ENCODE results near the gene ORMDL2.
A peak's percentile ranks its signal among the peaks of the same experiment; 100 is the strongest.

The ORMDL2 gene

DNA sequence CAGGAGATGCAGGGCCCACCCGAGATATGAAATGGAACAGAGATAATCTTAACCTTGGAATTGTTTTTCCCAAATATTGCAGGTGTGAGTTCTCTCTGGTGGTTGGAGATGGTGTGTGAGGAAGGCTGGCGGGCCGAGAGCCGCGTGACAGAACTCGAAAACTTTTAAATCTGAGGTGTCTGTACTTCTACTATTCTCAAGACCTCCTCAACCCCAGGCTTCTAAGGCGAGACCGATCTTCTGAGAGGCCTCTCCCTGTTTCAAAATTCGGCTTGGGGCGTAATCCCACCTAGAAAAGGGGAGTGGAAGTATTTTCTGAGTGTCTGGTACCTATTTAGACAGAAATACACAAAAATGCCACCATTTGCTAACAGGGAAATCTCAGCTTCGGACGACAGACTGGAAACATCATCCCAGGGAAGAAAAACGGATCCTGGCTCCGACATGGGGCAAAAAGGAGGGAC lies 928 bp upstream of the ORMDL2 start:
- TF ChIP-seq, protein P1, sequence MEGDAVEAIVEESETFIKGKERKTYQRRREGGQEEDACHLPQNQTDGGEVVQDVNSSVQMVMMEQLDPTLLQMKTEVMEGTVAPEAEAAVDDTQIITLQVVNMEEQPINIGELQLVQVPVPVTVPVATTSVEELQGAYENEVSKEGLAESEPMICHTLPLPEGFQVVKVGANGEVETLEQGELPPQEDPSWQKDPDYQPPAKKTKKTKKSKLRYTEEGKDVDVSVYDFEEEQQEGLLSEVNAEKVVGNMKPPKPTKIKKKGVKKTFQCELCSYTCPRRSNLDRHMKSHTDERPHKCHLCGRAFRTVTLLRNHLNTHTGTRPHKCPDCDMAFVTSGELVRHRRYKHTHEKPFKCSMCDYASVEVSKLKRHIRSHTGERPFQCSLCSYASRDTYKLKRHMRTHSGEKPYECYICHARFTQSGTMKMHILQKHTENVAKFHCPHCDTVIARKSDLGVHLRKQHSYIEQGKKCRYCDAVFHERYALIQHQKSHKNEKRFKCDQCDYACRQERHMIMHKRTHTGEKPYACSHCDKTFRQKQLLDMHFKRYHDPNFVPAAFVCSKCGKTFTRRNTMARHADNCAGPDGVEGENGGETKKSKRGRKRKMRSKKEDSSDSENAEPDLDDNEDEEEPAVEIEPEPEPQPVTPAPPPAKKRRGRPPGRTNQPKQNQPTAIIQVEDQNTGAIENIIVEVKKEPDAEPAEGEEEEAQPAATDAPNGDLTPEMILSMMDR (conservative IDR thresholded peaks at IDR 0.05): no peak
- peak overlapping the region; percentile 91 for H3K27ac ChIP-seq

DNA sequence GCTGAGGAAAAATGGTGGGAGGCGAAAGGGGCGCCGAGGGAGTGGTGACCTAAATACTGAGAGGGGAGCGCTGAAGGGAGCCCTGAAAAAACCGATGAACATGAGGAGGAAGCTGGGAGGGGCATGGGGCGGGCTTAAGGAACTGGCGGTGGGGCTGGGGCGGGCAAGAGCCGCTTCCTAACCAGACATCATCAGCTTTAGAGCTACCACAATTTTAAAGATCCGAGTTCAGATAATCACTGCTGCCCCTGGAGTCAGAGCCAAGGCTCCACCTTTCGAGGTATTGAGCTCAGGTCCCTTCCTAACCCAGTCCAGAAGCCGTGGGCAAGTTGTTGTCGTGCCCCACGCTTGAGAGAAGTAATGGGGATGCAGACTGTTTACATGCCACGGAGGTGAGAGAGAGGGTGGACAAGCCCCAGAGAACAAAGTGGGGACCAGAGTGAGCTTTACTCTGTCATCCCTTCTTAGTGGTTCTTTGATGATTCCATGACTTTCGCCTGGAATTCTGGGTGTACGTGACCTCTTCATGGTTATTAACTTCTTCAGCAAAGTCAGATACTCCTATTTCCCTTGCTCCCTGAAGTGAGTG lies 393 bp downstream of the ORMDL2 start:
- TF ChIP-seq, protein P1 (conservative IDR thresholded peaks at IDR 0.05): no peak
- H3K27ac ChIP-seq: peak overlapping the region; percentile 91

DNA sequence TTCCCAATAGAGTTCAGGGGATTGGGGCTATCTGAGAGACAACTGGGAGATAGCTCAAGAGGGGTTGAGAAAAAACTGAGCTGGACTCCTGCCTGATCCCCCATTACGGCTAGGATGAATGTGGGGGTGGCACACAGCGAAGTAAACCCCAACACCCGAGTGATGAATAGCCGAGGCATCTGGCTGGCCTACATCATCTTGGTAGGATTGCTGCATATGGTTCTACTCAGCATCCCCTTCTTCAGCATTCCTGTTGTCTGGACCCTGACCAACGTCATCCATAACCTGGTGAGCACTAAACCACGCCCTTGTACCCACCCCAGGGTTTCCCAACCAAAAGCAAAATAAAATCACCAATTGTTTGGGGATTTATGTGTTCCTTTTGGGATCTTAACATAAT lies 1.0 kb downstream of the ORMDL2 start:
- H3K27ac ChIP-seq: peak overlapping the region; percentile 91
- TF ChIP-seq, protein P1 (conservative IDR thresholded peaks at IDR 0.05): no peak

DNA sequence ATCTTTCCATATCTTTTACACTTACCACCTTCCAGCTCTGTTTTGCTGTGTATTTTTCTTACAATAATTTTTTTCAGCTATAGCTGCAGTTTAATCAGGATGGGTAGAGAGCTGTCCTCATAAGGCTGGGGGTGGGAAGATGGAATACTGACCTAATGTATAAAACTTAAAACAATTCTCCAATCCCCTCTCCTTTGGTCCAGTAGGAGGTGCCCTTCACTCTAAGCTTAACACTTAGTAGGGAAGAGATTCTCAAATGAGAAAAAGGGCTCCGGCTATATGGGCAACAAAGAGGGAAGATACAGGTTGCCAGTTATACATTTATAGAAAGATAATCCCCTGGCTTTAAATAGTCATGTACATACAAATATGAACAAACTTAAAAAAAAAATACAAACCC lies 2.8 kb downstream of the ORMDL2 start:
- no peak overlapping the region for H3K27ac ChIP-seq
- TF ChIP-seq, protein P1 (conservative IDR thresholded peaks at IDR 0.05): peak; percentile 48

DNA sequence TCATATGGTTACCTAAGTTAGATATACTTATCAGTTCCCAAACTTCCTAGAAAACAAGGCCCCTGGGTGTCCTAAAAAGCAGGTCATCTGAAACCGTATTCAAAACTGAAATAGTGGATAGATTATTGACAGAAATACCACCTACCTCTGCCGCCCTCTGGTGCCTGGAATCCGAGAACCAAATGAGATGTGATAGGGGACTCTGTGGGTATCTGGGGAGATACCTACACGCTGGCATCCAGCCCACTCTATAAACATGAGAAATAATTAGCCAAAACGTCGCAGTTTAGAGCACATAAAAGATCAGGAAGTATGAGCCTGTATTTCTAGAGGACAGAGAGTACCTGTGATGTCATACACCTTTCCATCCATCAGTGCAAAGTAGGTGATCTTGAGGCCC lies 4.4 kb downstream of the ORMDL2 start:
- H3K27ac ChIP-seq: peak overlapping the region; percentile 10
- TF ChIP-seq, protein P1 (conservative IDR thresholded peaks at IDR 0.05): peak; percentile 71

DNA sequence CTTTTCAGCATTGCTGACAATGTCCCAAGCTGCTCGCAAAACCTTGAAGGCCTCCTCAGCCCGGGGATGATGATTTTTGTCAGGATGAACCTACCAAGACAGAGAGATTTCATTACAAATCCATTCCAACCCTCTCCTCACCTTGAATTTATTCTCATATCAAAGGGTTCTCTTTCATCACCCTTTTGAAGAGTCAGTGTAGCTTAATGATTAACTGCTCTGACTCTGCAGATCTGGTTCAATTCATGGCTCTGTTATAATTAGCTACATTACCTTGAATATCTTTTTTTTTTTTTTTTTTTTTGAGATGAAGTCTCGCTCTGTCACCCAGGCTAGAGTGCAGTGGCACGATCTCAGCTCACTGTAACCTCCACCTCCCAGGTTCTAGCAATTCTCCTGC lies 5.6 kb downstream of the ORMDL2 start:
- TF ChIP-seq, protein P1 (conservative IDR thresholded peaks at IDR 0.05): no peak
- peak overlapping the region; percentile 16; the same call in 1 of the 2 replicates for H3K27ac ChIP-seq

DNA sequence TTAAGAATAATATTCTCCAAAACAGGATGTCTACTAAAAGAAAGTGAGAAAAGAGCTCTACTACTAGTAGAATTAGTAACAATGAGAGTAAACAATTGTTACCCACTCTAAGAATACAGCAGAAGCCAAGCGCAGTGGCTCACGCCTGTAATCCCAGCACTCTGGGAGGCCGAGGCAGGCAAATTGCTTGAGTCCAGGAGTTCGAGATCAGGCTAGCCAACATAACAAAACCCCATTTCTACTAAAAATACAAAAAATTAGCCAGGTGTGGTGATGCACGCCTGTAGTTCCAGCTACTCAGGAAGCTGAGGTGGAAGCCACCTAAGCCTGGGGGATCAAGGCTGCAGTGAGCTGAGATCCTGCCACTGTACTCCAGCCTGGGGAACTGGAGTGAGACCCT lies 6.9 kb downstream of the ORMDL2 start:
- H3K27ac ChIP-seq: peak overlapping the region; percentile 7; the same call in 1 of the 2 replicates
- TF ChIP-seq, protein P1 (conservative IDR thresholded peaks at IDR 0.05): no peak

Data from VCaP (cell line).